MM.1S (cell line): ENCODE results near the gene DEFB118.

ENCODE experiments used
- DNase-seq: peaks from one replicate; pipeline ENCODE4 v3.0.0-alpha.2; 2015
- H2AFZ ChIP-seq: fragments of 300-600 bp; sonication (generic); 2 replicates; pipeline ENCODE4 v1.6.0; 2016; ENCODE audit warnings: antibody characterized with exemption, low read length
- H3F3A ChIP-seq: fragments of 300-600 bp; sonication (generic); 2 replicates; pipeline ENCODE4 v1.6.1; 2016; ENCODE audit warnings: mild to moderate bottlenecking, antibody characterized with exemption, low read length, moderate library complexity, mixed read lengths; ENCODE audit not compliant: insufficient read depth
- H3K27ac ChIP-seq: fragments of 300-600 bp; sonication (generic); 2 replicates; pipeline ENCODE4 v1.5.1; 2016; ENCODE audit warnings: mild to moderate bottlenecking, low read length
- H3K27me3 ChIP-seq: fragments of 300-600 bp; sonication (generic); replicated peaks from 2 replicates; pipeline ENCODE4 v1.6.0; 2016; ENCODE audit warnings: low read length; ENCODE audit not compliant: insufficient read depth
- H3K36me3 ChIP-seq: fragments of 300-600 bp; sonication (generic); replicated peaks from 2 replicates; pipeline ENCODE4 v1.6.1; 2016; ENCODE audit warnings: mild to moderate bottlenecking, low read length, mixed read lengths; ENCODE audit not compliant: insufficient read depth
- H3K4me1 ChIP-seq: fragments of 300-600 bp; sonication (generic); 2 replicates; pipeline ENCODE4 v1.6.1; 2016; ENCODE audit warnings: low read length, mixed read lengths
- H3K4me2 ChIP-seq: fragments of 300-600 bp; sonication (generic); 2 replicates; pipeline ENCODE4 v1.6.0; 2016; ENCODE audit warnings: low read depth, low read length
- H3K4me3 ChIP-seq: fragments of 300-600 bp; sonication (generic); 2 replicates; pipeline ENCODE4 v1.5.1; 2016; ENCODE audit warnings: low read length, mixed read lengths
- H3K79me2 ChIP-seq: fragments of 300-600 bp; sonication (generic); 2 replicates; pipeline ENCODE4 v1.6.1; 2016; ENCODE audit warnings: mixed run types, low read length, mixed read lengths
- H3K9ac ChIP-seq: fragments of 300-600 bp; sonication (generic); 2 replicates; pipeline ENCODE4 v1.6.1; 2016; ENCODE audit warnings: low read length, mixed read lengths
- H3K9me2 ChIP-seq: fragments of 300-600 bp; sonication (generic); replicated peaks from 2 replicates; pipeline ENCODE4 v1.6.1; 2016; ENCODE audit warnings: mild to moderate bottlenecking, low read length, mixed read lengths; ENCODE audit not compliant: insufficient read depth
- H3K9me3 ChIP-seq: fragments of 300-600 bp; sonication (generic); replicated peaks from 2 replicates; pipeline ENCODE4 v1.6.1; 2016; ENCODE audit warnings: mild to moderate bottlenecking, low read length, mixed read lengths; ENCODE audit not compliant: insufficient read depth
- H4K20me1 ChIP-seq: fragments of 300-600 bp; sonication (generic); 2 replicates; pipeline ENCODE4 v1.6.1; 2016; ENCODE audit warnings: mild to moderate bottlenecking, low read length, moderate library complexity, mixed read lengths; ENCODE audit not compliant: insufficient read depth
- CTCF ChIP-seq: fragments of 300-600 bp; sonication (generic); IDR thresholded peaks from 2 replicates; pipeline ENCODE4 v1.5.1; 2016; ENCODE audit warnings: antibody characterized with exemption, low read length, mixed read lengths
- EZH2 ChIP-seq: fragments of 300-600 bp; sonication (generic); optimal IDR thresholded peaks from 2 replicates; pipeline ENCODE3; 2017; ENCODE audit warnings: low read depth, mild to moderate bottlenecking, antibody characterized with exemption, low read length, mixed read lengths
- EZH2phosphoT487 ChIP-seq: fragments of 300-600 bp; sonication (generic); IDR thresholded peaks from 2 replicates; pipeline ENCODE4 v1.6.1; 2018; ENCODE audit warnings: antibody characterized with exemption, low read length

The DEFB118 gene

GRCh38 chr20:31403886-31404285 lies 35.5 kb downstream of the DEFB118 start:
- Histone ChIP-seq H3F3A (no peaks in the 10 kb centered on the region), H3K4me2 (no peak overlapping the region), H3K79me2 (no peaks in the 10 kb centered on the region), H3K4me1 (no peaks in the 10 kb centered on the region), H3K9me3 (no peaks in the 10 kb centered on the region), H3K27ac (no peak overlapping the region), H3K36me3 (no peaks in the 10 kb centered on the region), H3K4me3 (no peak overlapping the region), H3K27me3 (no peaks in the 10 kb centered on the region), H3K9me2 (no peaks in the 10 kb centered on the region), H3K9ac (no peak overlapping the region), H2AFZ (no peak overlapping the region), H4K20me1 (no peaks in the 10 kb centered on the region)
- no peak for TF ChIP-seq EZH2phosphoT487
- no peak for TF ChIP-seq EZH2
- TF ChIP-seq CTCF, result no peak
- DNase-seq, result no peak

- Histone ChIP-seq H3K4me1 (no peaks in the 10 kb centered on the region), H4K20me1 (no peaks in the 10 kb centered on the region), H3K79me2 (no peaks in the 10 kb centered on the region), H3F3A (no peaks in the 10 kb centered on the region), H3K4me2 (no peak within 1 kb of the TSS), H3K27me3 (no peaks in the 10 kb centered on the region), H2AFZ (no peak within 1 kb of the TSS), H3K9me2 (no peaks in the 10 kb centered on the region), H3K4me3 (no peak within 1 kb of the TSS), H3K9me3 (no peaks in the 10 kb centered on the region), H3K36me3 (no peaks in the 10 kb centered on the region), H3K9ac (no peak within 1 kb of the TSS), H3K27ac (no peak within 1 kb of the TSS)
- TF ChIP-seq EZH2, result no peak
- no peak for TF ChIP-seq EZH2phosphoT487
- TF ChIP-seq CTCF, result no peak
- no peak for DNase-seq
These were observed 37.7 kb downstream of the DEFB118 start, which contains the start of gene DEFB121 for GRCh38 chr20:31406115-31406514. DEFB121 (minus strand) TSS chr20:31406215; CDS start chr20:31406152, 63 bp downstream.

- Histone ChIP-seq H3K36me3 (no peaks in the 10 kb centered on the region), H3K27me3 (no peaks in the 10 kb centered on the region), H3K4me3 (no peak overlapping the region), H3K9ac (no peak overlapping the region), H3K9me3 (no peaks in the 10 kb centered on the region), H3K27ac (no peak overlapping the region), H3F3A (no peaks in the 10 kb centered on the region), H2AFZ (no peak overlapping the region), H3K79me2 (no peaks in the 10 kb centered on the region), H3K4me2 (no peak overlapping the region), H4K20me1 (no peaks in the 10 kb centered on the region), H3K9me2 (no peaks in the 10 kb centered on the region), H3K4me1 (no peaks in the 10 kb centered on the region)
- no peak for DNase-seq
- TF ChIP-seq CTCF, result no peak
- TF ChIP-seq EZH2phosphoT487, result no peak
- TF ChIP-seq EZH2, result no peak
These were observed 41.6 kb downstream of the DEFB118 start for GRCh38 chr20:31410011-31410410.
